ENCODE measurements around the gene NR2C2. TPM values are rescaled to one million over a fixed set of nuclear protein-coding genes. Genes with fewer than 3 reads are reported as not detected.

NR2C2 gene
- total RNA-seq, 6 experiments from 2014 or later = 10.8 to 18.6 (median 12.2) TPM

GRCh38 chr3:15033103-15033502 is 85.7 kb downstream of the NR2C2 start:
- no peak overlapping the region for H3K4me3 ChIP-seq
- no peak for ATAC-seq
- WGBS (ENCODE audit: insufficient coverage, low coverage, low lambda C conversion rate, missing lambda C conversion rate) = 80% methylated on average over 1 of the region's 3 CpGs
- no peak overlapping the region for H3K27ac ChIP-seq
- H3K36me3 ChIP-seq = peaks cover 0 to 61% (median 16%) of the 10 kb centered on the region in 4 donors
- no peaks in the 10 kb centered on the region for H3K4me1 ChIP-seq
- intact Hi-C loops (cut with DNase I) = loop anchor here in 1 of 2 donors (10.0 kb wide), 1 partner anchor 108 kb away; no protein-coding TSS in a partner anchor
- TF ChIP-seq POLR2A (IDR thresholded peaks at IDR 0.05) (no peak), CTCF (IDR thresholded peaks at IDR 0.05) (no peak)
- H3K9me3 ChIP-seq = no peaks in the 10 kb centered on the region
- H3K27me3 ChIP-seq = no peaks in the 10 kb centered on the region
- DNase-seq = no peak

- peaks cover 0 to 5% (median 2%) of the 10 kb centered on the region in 4 donors for H3K4me1 ChIP-seq
- H3K27ac ChIP-seq = no peak overlapping the region
- WGBS (ENCODE audit: insufficient coverage, low coverage, low lambda C conversion rate, missing lambda C conversion rate) = 94% methylated on average over 6 of the region's 6 CpGs
- TF ChIP-seq CTCF (IDR thresholded peaks at IDR 0.05) (no peak), POLR2A (IDR thresholded peaks at IDR 0.05) (no peak)
- H3K9me3 ChIP-seq = no peaks in the 10 kb centered on the region
- DNase-seq (no peak), ATAC-seq (no peak)
- intact Hi-C loops (cut with DNase I) = loop anchor here in 1 of 2 donors (10.0 kb wide), 1 partner anchor 114 kb away; no protein-coding TSS in a partner anchor
- H3K36me3 ChIP-seq = peaks cover 0 to 49% (median 16%) of the 10 kb centered on the region in 4 donors
- H3K4me3 ChIP-seq = no peak overlapping the region
- no peaks in the 10 kb centered on the region for H3K27me3 ChIP-seq
These were observed 90.9 kb downstream of the NR2C2 start for GRCh38 chr3:15038306-15038705.

GRCh38 chr3:15040844-15041243 is 93.5 kb downstream of the NR2C2 start:
- TF ChIP-seq POLR2A (IDR thresholded peaks at IDR 0.05) (no peak), CTCF (IDR thresholded peaks at IDR 0.05) (no peak)
- no peak for DNase-seq
- peaks cover 0 to 55% (median 35%) of the 10 kb centered on the region in 4 donors for H3K36me3 ChIP-seq
- H3K27ac ChIP-seq = no peak overlapping the region
- H3K9me3 ChIP-seq = no peaks in the 10 kb centered on the region
- no peaks in the 10 kb centered on the region for H3K27me3 ChIP-seq
- peak in 1 of 4 donors; percentile 36 for ATAC-seq
- 57% methylated on average over 1 of the region's 3 CpGs for WGBS (ENCODE audit: insufficient coverage, low coverage, low lambda C conversion rate, missing lambda C conversion rate)
- H3K4me1 ChIP-seq = peaks cover 0 to 5% (median 2%) of the 10 kb centered on the region in 4 donors
- H3K4me3 ChIP-seq = no peak overlapping the region
- intact Hi-C loops (cut with DNase I) = no loop called here

GRCh38 chr3:15041950-15042349 is 94.6 kb downstream of the NR2C2 start:
- H3K27me3 ChIP-seq = no peaks in the 10 kb centered on the region
- no peak overlapping the region for H3K27ac ChIP-seq
- DNase-seq = no peak
- no peak for TF ChIP-seq CTCF (IDR thresholded peaks at IDR 0.05)
- TF ChIP-seq POLR2A (IDR thresholded peaks at IDR 0.05) = no peak
- peaks cover 0 to 64% (median 43%) of the 10 kb centered on the region in 4 donors for H3K36me3 ChIP-seq
- intact Hi-C loops (cut with DNase I) = no loop called here
- peaks cover 0 to 5% (median 2%) of the 10 kb centered on the region in 4 donors for H3K4me1 ChIP-seq
- peak in 2 of 4 donors; percentile 14 to 26 for ATAC-seq
- no peaks in the 10 kb centered on the region for H3K9me3 ChIP-seq
- H3K4me3 ChIP-seq = no peak overlapping the region
- 81% methylated on average over 3 of the region's 3 CpGs for WGBS (ENCODE audit: insufficient coverage, low coverage, low lambda C conversion rate, missing lambda C conversion rate)
